Activated naive CD4-positive, alpha-beta T cell treated with anti-CD3 and anti-CD28 coated beads, Interleukin-2, amount 50 U/mL, for 24 hours (primary cell): ENCODE measurements around the gene SMAP1.
A peak's percentile ranks its signal among the peaks of the same experiment; 100 is the strongest.

Source experiments
- H3K27ac Mint-ChIP-seq: one replicate; pipeline ENCODE4 v1.8.0; 2021; ENCODE audit warnings: mild to moderate bottlenecking, mixed read lengths
- H3K27me3 Mint-ChIP-seq: one replicate; pipeline ENCODE4 v1.8.0; 2021; ENCODE audit warnings: mixed read lengths
- H3K36me3 Mint-ChIP-seq: one replicate; pipeline ENCODE4 v1.8.0; 2021; ENCODE audit warnings: mixed read lengths
- H3K4me1 Mint-ChIP-seq: one replicate; pipeline ENCODE4 v1.8.0; 2021; ENCODE audit warnings: mixed read lengths
- H3K4me3 Mint-ChIP-seq: one replicate; pipeline ENCODE4 v1.8.0; 2021; ENCODE audit warnings: mild to moderate bottlenecking, mixed read lengths
- H3K9me3 Mint-ChIP-seq: one replicate; pipeline ENCODE4 v1.8.0; 2021; ENCODE audit warnings: mixed read lengths

SMAP1 gene

DNA sequence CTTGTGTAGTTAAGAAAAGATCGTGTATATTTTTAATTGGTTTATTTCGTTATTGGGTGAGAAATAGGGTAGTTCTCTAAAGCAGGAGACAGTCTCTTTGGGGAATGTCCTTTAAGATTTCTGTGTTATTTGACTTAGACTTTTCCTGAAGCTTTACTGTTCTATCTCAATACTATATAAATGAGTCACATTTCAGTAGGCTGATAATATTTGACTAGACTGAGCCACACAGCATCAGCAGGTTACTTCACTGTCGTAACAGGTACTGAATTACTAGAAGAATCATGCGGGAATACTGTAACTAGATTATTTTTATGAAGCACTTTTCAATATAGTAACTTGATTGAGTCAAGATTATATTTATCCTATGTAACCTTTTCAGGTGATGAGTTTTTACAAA is 1.4 kb downstream of the SMAP1 start:
- peak overlapping the region; percentile 65 for H3K27ac Mint-ChIP-seq
- H3K4me3 Mint-ChIP-seq: peak overlapping the region; percentile 91
- H3K27me3 Mint-ChIP-seq: no peaks in the 10 kb centered on the region
- no peaks in the 10 kb centered on the region for H3K9me3 Mint-ChIP-seq
- peaks cover 71% of the 10 kb centered on the region for H3K4me1 Mint-ChIP-seq
- H3K36me3 Mint-ChIP-seq: peaks cover 1% of the 10 kb centered on the region

DNA sequence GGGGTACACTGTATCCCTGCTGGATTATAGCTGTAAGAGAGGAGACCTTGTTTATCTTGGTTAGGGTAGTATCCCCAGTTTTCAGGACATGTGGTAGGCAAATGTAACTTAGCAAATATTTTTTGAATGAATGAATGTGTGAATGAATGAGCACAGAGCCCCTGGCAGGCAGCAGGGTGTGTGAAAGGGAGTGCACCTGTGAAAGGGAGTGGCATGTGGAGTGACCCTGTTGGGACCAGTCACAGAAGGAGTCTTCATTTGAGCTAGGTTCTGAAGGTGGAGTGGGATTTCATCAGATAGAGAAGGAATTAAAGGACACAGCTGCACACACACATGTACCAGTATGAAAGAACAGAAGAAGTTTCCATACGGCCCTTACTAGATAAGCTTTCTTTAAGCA is 4.9 kb downstream of the SMAP1 start:
- peaks cover 74% of the 10 kb centered on the region for H3K4me1 Mint-ChIP-seq
- no peak overlapping the region for H3K4me3 Mint-ChIP-seq
- H3K9me3 Mint-ChIP-seq: no peaks in the 10 kb centered on the region
- no peaks in the 10 kb centered on the region for H3K27me3 Mint-ChIP-seq
- H3K36me3 Mint-ChIP-seq: peaks cover 1% of the 10 kb centered on the region
- H3K27ac Mint-ChIP-seq: peak overlapping the region; percentile 68

DNA sequence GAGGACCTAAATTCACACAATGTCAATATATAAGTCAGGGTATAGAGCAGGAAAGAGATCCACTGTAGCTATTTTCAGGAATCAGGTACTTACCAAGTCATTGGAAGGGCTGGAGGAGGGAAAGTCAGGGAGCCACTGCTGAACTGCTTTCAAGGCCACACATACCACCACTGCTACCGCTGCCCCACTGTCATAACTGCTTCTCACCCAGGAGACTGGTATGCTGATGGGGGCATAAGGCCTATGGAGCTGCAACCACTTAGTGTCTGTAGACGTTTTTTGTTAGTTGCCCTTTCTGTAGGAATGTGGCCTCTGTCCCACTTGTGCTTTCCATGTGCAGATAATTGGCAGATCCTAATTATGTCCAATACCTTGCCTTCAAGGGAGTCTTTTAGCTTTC is 5.4 kb downstream of the SMAP1 start:
- H3K4me1 Mint-ChIP-seq: peaks cover 75% of the 10 kb centered on the region
- H3K27ac Mint-ChIP-seq: peak overlapping the region; percentile 68
- no peak overlapping the region for H3K4me3 Mint-ChIP-seq
- peaks cover 1% of the 10 kb centered on the region for H3K36me3 Mint-ChIP-seq
- H3K27me3 Mint-ChIP-seq: no peaks in the 10 kb centered on the region
- no peaks in the 10 kb centered on the region for H3K9me3 Mint-ChIP-seq

DNA sequence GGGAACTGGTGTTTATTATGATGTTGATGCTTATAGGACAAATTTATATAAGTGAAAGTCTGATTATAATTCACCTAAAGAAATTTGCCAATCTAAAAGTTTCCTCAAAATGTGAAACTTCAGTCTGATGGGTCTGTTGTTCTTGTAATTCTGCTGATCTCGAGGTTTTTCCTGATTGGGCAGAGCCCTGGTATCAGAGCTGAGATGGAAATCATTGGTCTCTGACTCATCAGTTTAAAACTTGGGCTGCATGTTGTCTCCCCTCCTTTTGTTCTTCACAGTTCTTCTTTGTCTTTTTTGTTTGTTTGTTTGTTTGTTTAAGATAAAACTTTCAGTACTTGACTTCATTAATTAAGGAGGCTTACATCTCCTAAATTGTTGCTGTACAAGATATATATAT is 5.9 kb downstream of the SMAP1 start:
- H3K27ac Mint-ChIP-seq: no peak overlapping the region
- H3K4me3 Mint-ChIP-seq: no peak overlapping the region
- peaks cover 1% of the 10 kb centered on the region for H3K36me3 Mint-ChIP-seq
- H3K27me3 Mint-ChIP-seq: no peaks in the 10 kb centered on the region
- H3K4me1 Mint-ChIP-seq: peaks cover 74% of the 10 kb centered on the region
- no peaks in the 10 kb centered on the region for H3K9me3 Mint-ChIP-seq

DNA sequence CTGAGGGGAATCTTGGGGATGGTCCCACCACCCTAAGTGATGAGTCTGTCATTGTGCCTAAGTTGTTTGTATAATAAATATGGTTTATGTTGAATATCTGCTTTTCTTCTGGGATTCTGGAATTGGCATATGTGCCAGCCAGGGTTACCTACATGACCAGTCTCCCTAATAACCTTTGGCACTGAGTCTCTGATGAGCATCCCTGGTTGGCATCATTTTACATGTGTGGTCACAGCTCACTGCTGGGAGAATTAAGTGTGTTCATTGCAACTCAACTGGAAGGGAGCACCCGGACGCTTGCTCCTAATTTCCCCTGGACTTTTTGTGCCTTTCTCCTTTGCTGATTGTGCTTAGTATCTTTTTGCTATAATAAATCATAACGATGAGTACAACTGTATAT is 8.1 kb downstream of the SMAP1 start:
- Mint-ChIP-seq H3K4me1 (peaks cover 63% of the 10 kb centered on the region), H3K27ac (no peak overlapping the region), H3K4me3 (no peak overlapping the region), H3K36me3 (peaks cover 3% of the 10 kb centered on the region), H3K9me3 (no peaks in the 10 kb centered on the region), H3K27me3 (no peaks in the 10 kb centered on the region)

DNA sequence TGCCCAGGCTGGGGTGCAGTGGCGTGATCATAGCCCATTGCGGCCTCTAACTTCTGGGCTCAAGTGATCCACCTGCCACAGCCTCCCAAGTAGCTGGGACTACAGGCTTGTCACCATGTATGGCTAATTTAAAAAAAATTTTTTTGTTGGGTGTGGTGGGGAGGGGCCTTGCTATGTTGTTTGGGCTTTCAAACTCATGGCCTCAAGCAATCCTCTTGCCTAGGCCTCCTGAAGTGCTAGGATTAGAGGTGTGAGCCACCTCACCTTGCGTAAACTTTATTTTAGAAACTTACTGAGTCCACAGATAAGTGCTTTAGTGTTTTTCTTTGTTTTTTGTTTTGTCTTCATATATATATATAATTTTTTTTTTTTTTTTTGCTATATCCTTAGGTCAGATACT is 9.1 kb downstream of the SMAP1 start:
- H3K27me3 Mint-ChIP-seq: no peaks in the 10 kb centered on the region
- H3K36me3 Mint-ChIP-seq: peaks cover 3% of the 10 kb centered on the region
- H3K9me3 Mint-ChIP-seq: no peaks in the 10 kb centered on the region
- H3K27ac Mint-ChIP-seq: no peak overlapping the region
- peaks cover 59% of the 10 kb centered on the region for H3K4me1 Mint-ChIP-seq
- no peak overlapping the region for H3K4me3 Mint-ChIP-seq

DNA sequence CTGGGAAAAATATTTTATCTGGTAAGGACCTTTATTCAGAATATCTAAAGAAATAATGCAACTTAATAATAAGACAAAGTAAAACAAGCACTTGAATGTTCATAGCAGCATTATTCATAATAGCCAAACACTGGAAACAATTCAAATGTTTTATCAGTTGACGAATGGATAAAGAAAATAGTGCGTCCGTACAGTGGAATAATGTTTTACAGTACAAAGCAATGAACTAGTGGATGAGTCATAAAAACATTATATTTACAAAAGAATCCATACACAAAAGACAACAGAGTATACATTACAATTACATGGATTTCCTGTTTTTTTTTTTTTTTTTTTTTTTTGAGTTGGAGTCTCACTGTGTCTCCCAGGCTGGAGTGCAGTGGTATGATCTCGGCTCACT is 12.7 kb downstream of the SMAP1 start:
- Mint-ChIP-seq H3K4me3 (no peak overlapping the region), H3K4me1 (peaks cover 54% of the 10 kb centered on the region), H3K27ac (no peak overlapping the region), H3K27me3 (no peaks in the 10 kb centered on the region), H3K36me3 (peaks cover 3% of the 10 kb centered on the region), H3K9me3 (no peaks in the 10 kb centered on the region)

DNA sequence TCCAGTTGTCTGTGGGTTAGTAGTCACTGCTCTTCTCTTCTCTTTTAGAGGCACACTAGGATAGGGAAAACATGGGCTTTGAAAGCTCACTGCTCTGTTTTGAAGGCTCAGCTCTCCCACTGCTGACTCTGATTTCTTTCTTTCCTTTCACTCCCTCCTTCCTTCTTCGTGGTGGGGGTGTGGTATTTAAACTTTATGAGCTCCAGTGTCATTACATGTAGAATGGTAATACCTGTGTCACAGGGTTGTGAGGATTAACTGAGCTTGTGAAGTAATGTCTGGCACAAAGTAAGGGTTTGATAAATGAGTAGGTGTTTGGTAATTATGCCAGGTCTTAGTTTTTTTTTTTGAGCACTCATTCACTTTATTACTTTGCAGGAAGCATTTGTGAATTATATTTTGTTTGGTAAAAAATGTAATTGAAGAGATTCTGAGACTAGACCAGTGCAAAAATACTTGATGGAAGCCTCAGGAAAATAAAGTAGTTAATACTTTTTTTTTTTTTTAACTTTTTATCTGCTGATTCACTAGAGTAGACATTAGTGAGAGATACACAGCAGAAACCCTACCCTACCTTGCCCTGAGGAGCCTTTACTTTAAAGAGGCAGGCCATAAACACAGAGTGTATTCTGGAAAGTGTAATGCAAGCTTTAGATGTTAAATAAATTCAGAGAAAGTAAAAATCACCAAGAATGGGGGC is 17.3 kb downstream of the SMAP1 start:
- Mint-ChIP-seq H3K4me3 (no peak overlapping the region), H3K36me3 (peaks cover 1% of the 10 kb centered on the region), H3K27ac (peak overlapping the region; percentile 76), H3K9me3 (no peaks in the 10 kb centered on the region), H3K27me3 (no peaks in the 10 kb centered on the region), H3K4me1 (peaks cover 69% of the 10 kb centered on the region)

DNA sequence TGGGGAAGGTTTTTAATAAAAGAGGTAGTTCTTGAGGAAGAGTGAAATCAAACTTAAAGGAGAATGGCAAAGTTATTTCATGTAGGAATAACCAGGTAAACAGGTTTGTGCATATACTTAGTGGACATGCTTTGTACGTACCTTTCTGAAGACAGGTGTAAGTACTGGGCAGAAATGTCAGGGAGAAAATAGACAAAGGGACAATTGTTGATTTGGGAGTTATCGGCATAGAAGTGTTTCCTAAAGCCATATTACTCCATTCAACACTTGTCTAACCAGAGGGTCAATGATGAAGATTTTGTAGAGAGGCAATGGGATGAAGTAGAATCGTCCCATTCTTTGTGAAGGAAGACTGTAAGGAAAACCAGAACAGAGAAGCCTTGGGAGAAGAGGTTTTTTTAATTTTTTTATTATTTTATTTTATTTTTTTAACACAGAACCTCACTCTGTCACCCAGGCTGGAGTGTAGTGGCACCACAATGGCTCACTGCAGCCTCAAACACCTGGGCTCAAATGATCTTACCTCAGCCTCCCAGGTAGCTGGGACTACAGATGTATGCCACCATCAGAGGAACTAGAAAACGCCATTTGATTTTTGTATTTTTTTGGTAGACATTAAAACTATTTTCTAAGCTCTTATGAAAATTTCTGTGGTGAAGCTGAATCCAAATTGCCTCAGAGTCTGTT is 18.0 kb downstream of the SMAP1 start:
- H3K4me1 Mint-ChIP-seq: peaks cover 64% of the 10 kb centered on the region
- H3K4me3 Mint-ChIP-seq: no peak overlapping the region
- H3K27me3 Mint-ChIP-seq: no peaks in the 10 kb centered on the region
- H3K27ac Mint-ChIP-seq: peak overlapping the region; percentile 76
- peaks cover under 1% of the 10 kb centered on the region for H3K36me3 Mint-ChIP-seq
- H3K9me3 Mint-ChIP-seq: no peaks in the 10 kb centered on the region

DNA sequence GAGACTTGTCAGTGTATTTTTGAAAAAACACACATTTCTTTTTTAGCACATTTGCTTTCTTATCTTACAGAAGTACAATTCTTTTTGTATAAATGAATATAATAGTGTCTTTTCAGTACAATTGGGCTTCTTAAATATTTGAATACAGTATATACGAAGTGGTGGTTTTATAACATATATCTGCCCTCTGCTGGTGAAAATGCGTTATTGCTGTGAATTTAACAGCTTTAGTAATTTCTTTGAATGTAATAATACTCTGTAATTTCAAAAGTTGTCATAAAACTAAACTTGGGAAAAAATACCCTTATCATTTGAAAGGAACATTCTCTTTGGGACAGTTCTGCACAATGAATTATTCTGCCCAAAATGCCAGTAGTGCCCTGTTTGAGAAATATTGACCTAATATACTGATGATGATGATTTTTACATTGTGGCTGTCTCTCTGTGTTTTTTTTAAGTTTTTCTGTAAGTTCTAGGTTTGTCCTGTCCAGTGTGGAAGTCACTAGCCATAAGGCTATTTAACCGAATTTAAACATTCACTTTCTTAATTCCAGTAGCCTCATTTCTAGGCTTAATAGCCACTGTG is 19.0 kb downstream of the SMAP1 start:
- Mint-ChIP-seq H3K9me3 (peaks cover 3% of the 10 kb centered on the region), H3K27ac (no peak overlapping the region), H3K4me3 (no peak overlapping the region), H3K4me1 (peaks cover 62% of the 10 kb centered on the region), H3K27me3 (no peaks in the 10 kb centered on the region), H3K36me3 (peaks cover 6% of the 10 kb centered on the region)

DNA sequence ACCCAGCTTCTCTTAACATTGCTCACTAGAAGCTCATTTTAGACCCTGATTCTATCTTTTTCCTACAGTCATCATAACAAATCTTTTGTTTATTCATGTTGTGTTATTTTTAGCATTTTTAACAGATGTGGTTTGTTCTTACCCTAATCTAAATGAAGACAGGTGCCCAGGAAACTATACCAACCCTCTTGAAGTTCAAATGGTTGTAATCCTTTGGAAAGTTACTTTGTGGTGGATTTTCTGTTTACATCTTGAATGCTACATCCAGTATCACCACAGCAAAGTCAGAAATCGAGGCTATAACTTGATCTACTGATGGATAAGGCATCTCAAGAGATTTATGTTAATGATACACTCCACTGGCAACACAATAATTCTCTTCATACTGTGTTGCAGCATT is 26.2 kb downstream of the SMAP1 start:
- Mint-ChIP-seq H3K9me3 (peaks cover 12% of the 10 kb centered on the region), H3K27me3 (no peaks in the 10 kb centered on the region), H3K4me1 (peaks cover 79% of the 10 kb centered on the region), H3K4me3 (no peak overlapping the region), H3K27ac (no peak overlapping the region), H3K36me3 (peaks cover 21% of the 10 kb centered on the region)

DNA sequence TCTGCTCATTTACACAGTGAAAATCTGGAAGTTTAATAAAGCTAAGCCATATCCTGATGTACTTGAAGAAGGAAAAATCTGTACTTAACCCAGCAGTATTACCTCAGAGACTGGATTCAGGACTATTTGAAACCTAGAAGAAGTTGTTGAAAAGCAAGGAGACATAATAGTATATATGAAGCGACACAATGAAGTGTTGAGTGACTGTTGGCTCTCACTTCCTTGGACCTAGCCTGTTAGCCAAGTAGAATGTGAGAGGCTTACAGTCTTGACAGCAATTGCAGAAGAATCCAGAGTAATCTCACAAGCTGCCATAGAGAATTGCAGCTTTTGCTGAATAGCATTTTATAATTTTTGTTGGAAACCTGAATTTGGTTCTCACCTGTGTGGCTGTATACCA is 26.7 kb downstream of the SMAP1 start:
- H3K4me3 Mint-ChIP-seq: no peak overlapping the region
- peaks cover 80% of the 10 kb centered on the region for H3K4me1 Mint-ChIP-seq
- H3K36me3 Mint-ChIP-seq: peaks cover 21% of the 10 kb centered on the region
- peaks cover 12% of the 10 kb centered on the region for H3K9me3 Mint-ChIP-seq
- no peak overlapping the region for H3K27ac Mint-ChIP-seq
- H3K27me3 Mint-ChIP-seq: no peaks in the 10 kb centered on the region

DNA sequence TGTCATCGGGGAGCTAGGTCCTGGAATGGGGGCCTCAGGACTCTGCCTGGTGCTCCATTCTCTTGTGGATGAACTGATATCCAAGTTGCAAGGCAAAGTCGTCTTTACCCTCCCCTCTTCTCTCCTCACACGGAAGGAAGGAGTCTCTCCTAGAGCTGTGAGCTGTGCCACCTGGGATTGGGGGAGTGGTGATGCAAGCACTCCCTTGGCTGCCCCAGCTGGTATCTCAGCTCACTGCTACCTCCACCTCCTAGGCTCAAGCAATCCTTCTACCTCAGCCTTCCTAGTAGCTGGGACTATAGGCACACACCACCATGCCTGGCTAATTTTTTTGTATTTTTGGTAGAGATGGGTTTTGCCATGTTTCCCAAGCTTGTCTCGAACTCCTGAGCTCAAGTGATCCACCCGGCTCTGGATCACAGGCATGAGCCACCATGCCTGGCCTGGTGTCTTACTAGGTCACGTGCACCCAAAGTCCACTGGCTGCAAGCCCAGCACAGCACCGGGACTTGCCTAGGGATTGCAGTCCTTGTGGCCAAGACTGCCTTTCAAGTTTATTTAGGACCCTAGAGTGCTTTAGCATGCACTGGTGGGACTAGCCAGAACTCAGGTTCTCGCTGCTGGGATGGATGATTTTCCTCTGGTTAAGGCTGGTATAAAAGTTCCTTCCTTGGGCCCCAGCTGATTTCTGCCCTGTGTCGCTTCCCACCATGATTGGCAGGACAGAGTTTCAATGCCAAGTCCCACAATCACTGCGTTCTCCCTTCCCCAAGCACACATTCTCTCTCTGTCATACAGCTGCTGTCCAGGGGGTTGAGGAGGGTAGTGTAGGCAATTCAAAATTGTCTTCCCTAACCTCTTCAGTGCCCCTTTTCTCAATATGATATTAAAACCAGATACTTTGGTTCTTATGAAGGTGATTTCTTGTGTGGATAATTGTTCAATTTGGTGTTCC is 33.5 kb downstream of the SMAP1 start:
- Mint-ChIP-seq H3K36me3 (peaks cover 10% of the 10 kb centered on the region), H3K9me3 (no peaks in the 10 kb centered on the region), H3K4me1 (peaks cover 89% of the 10 kb centered on the region), H3K4me3 (no peak overlapping the region), H3K27ac (peak overlapping the region; percentile 64), H3K27me3 (no peaks in the 10 kb centered on the region)

DNA sequence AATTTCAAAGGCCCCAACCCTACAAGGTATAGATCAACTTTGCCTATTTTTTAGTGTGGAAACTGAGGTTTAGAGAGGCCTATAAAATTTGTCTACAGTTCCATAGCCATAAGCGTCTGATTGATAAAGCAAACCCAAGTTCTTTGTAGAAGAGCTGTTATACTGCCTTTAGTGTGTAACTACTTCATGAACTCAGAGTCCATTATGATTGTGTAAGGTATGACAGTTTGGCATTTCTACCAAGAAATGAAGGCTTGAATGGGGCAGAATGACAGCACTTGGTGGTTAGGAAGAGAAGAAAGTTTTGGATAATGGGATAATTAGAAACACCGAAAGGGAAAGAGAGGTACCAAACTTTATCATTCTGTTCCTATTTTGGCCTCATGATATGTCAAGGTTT is 38.1 kb downstream of the SMAP1 start:
- H3K36me3 Mint-ChIP-seq: peaks cover 9% of the 10 kb centered on the region
- no peak overlapping the region for H3K27ac Mint-ChIP-seq
- H3K9me3 Mint-ChIP-seq: no peaks in the 10 kb centered on the region
- no peak overlapping the region for H3K4me3 Mint-ChIP-seq
- H3K4me1 Mint-ChIP-seq: peaks cover 79% of the 10 kb centered on the region
- no peaks in the 10 kb centered on the region for H3K27me3 Mint-ChIP-seq

DNA sequence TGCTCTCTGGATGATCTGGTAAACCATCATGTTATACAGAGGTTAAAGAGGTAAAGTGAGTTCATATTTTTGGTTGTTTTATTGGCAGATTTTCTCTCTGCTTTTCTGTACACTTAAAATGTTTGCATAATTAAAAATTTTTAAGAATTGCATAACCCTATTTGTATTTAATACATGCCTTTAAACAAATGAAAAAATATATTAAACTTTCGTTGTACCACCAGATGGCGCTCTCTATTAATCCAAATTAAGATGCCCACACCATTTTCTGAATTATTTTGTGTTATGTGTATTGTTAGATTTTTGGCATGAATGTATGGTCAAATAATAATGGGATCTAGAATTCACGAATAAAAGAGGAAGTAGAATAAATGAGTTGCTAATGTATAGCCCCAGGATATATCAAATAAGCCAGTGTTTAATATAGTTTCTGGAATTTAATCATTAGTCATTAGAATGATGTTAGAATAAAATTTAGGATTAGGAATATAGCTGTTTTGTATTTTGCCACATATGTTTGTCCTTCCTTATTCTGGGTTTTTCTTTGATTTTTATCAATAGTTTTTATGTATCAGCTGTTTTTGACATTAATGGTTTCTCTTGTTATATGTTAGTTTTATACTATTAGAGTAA is 38.9 kb downstream of the SMAP1 start:
- peaks cover 72% of the 10 kb centered on the region for H3K4me1 Mint-ChIP-seq
- H3K4me3 Mint-ChIP-seq: no peak overlapping the region
- no peak overlapping the region for H3K27ac Mint-ChIP-seq
- no peaks in the 10 kb centered on the region for H3K27me3 Mint-ChIP-seq
- H3K9me3 Mint-ChIP-seq: no peaks in the 10 kb centered on the region
- H3K36me3 Mint-ChIP-seq: peaks cover 7% of the 10 kb centered on the region
